Glomerular endothelial cell (primary cell): Measurements from ENCODE around the gene DBNDD2. TPM values are rescaled to one million over a fixed set of nuclear protein-coding genes. Genes with fewer than 3 reads are reported as not detected.

Experiments used
- DNase-seq: peaks from one replicate; pipeline ENCODE4 v3.0.0-alpha.2; 2011; ENCODE audit warnings: low read depth, low spot score; ENCODE audit errors: extremely low read depth
- total RNA-seq: library from RNA; depleted of rRNA; stranded (reverse); fragments of >200 nt; gene quantifications from 2 replicates; pipeline ENCODE4 v1.2.3, GENCODE V29; 2015

The DBNDD2 gene
- total RNA-seq, 1 donor from 2014 or later: 25.0 TPM

- no peak for DNase-seq
Observed at GRCh38 chr20:45413479-45413878, 5.4 kb downstream of the DBNDD2 start.

GRCh38 chr20:45415822-45416637, 7.9 kb downstream of the DBNDD2 start, which contains the start of gene PIGT:
Gene PIGT, plus strand, starts transcription at chr20:45416141. Its CDS starts 16 bp downstream, at chr20:45416157.
- DNase-seq: no peak

GRCh38 chr20:45416917-45417316, 8.8 kb downstream of the DBNDD2 start:
- no peak for DNase-seq

- DNase-seq: peak; percentile 89
Observed at GRCh38 chr20:45419188-45420091, 11.4 kb downstream of the DBNDD2 start.

GRCh38 chr20:45420125-45420524, 12.0 kb downstream of the DBNDD2 start:
- no peak for DNase-seq

GRCh38 chr20:45423700-45424099, 15.6 kb downstream of the DBNDD2 start:
- no peak for DNase-seq

- DNase-seq: no peak
Observed at GRCh38 chr20:45425561-45425960, 17.5 kb downstream of the DBNDD2 start.

GRCh38 chr20:45426320-45427016, 18.4 kb downstream of the DBNDD2 start:
- no peak for DNase-seq

GRCh38 chr20:45427236-45428149, 19.4 kb downstream of the DBNDD2 start:
- DNase-seq: no peak

GRCh38 chr20:45429618-45430017, 21.5 kb downstream of the DBNDD2 start:
- DNase-seq: no peak

- DNase-seq: no peak
Observed at GRCh38 chr20:45432294-45432693, 24.2 kb downstream of the DBNDD2 start.

- DNase-seq: no peak
Observed at GRCh38 chr20:45433316-45433715, 25.2 kb downstream of the DBNDD2 start.

GRCh38 chr20:45433976-45434375, 25.9 kb downstream of the DBNDD2 start:
- no peak for DNase-seq

GRCh38 chr20:45436732-45437485, 28.8 kb downstream of the DBNDD2 start:
- DNase-seq: peak; percentile 47

GRCh38 chr20:45440424-45440823, 32.3 kb downstream of the DBNDD2 start:
- no peak for DNase-seq

GRCh38 chr20:45440891-45441685, 33.0 kb downstream of the DBNDD2 start:
- no peak for DNase-seq

- no peak for DNase-seq
Observed at GRCh38 chr20:45441746-45442145, 33.7 kb downstream of the DBNDD2 start.

- DNase-seq: no peak
Observed at GRCh38 chr20:45444050-45444449, 36.0 kb downstream of the DBNDD2 start.
